HG02852 (cell line): ENCODE measurements around the gene TCF12.

Experiments used
- ATAC-seq: cut with Tn5 transposase; IDR thresholded peaks from one replicate; pipeline ENCODE4 v1.9.1; 2021; ENCODE audit warnings: mild to moderate bottlenecking, moderate library complexity; ENCODE audit not compliant: unreplicated experiment

The TCF12 gene

DNA sequence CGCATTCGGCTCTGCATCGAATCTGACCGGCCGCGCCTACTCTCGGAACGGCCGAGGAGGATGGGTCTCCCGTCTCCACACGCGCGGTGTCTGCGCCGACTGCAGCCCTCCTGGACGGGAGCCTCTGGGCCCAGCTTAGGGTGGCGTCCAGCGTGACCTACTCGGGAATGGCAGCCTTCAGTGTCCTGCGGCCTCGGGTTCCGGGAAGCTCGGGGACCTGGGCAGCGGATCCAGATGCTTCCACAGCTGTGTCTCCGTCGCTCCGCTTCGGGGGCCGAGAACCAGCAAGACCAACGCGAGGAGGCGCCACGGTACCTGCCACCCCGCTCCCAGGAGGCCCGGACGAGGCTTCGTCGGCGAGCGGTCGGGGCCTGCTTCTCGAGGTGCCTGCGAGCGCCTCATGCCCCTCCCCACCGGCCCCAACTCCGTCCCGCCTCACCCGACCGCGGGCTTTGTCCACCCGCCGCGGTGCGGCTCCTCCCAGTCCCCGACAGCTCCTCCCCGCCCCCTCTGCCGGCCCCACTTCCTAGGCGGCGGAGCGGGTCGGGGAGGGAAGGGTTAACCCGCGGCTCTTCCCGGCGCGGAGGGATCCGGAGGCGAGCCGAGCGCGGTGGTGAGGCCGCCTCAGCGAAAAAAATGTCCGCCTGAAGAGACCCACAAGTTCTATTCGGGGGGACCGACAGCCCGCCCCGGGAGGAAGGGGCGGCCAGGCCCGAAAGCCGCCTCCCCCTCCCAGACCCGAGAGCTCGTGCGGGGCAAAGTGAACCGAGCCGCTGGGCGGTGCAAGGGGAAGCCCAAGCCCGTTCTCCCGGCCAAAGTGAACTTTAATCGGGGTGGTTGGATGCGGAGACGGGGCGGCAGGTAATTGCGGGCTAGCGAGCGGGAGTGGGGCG lies at the start of gene TCF12:
Gene TCF12 (plus strand): TSS at position 599 of the 893 bp plus-strand sequence. CDS start 1,270 bp downstream, outside the sequence.
- ATAC-seq: peak; percentile 67

GRCh38 chr15:56869573-56869972 lies 48.9 kb upstream of the TCF12 start:
- ATAC-seq: no peak

- no peak for ATAC-seq
These were observed 47.3 kb upstream of the TCF12 start for GRCh38 chr15:56871185-56871584.

GRCh38 chr15:56871867-56872266 lies 46.6 kb upstream of the TCF12 start:
- ATAC-seq: no peak

- no peak for ATAC-seq
These were observed 41.0 kb upstream of the TCF12 start for GRCh38 chr15:56877255-56877970.

- ATAC-seq: no peak
These were observed 38.9 kb upstream of the TCF12 start for GRCh38 chr15:56879502-56879901.

DNA sequence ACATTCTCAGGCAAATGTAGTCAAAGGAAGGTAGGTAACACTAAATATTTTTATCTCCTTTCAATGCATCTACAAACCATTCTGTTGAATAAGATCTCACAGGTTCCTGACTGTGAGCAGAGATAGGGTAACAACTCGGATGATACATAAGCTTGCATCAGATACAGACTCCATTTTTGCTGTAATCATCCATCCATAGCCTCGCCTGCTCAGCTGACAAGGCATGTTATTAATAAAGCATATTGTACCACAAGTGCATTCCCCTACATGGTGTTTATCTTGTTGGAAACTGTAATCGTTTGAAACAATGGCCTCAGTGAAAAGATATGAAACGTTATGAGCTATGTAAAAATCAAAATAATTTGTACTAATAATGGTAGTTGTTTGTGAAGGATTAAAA lies 35.4 kb upstream of the TCF12 start:
- ATAC-seq: no peak

GRCh38 chr15:56886363-56886931 lies 32.0 kb upstream of the TCF12 start:
- ATAC-seq: no peak

DNA sequence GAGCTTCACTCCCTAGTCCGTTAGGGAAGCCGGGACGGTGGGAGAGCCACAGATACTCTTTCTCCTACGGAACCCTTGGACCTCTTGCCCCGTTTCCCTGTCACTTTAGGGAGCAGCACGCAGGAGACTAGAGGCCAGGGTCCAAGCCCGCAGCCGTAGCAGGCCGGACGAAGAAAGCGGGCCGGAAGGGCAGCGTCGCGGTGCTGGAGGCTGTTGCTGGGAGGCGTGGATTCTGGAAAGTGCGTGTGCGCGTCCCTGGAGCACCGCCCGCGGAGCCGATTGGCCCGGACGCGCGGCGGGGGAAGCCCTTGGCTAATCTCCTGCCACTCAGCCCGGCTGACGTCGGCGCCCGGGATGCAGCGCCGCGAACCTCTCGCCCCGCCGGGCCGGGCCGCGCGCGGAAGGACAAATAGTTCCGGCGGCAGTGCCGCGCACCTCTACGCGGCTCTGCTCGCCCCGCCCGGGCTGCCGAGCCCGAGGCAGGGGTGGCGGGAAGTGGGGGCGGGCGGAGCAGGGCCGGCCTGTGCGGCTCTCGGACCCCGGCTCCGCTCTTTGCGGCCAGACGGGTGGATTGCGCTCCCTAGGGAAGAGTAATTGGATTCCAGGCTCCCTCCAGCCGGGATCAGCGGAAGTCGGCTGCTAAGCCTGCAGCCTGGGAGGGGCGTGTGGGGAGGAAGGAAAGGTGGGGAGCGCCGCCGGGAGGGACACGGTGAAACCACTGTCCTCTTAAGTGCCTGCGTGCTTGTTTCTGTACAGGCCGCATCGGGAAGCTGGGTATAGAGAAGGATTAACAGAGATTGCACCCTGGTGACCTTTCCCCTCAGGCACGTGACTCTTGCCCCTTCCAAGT lies 31.3 kb upstream of the TCF12 start:
- ATAC-seq: peak; percentile 91

- no peak for ATAC-seq
These were observed 30.5 kb upstream of the TCF12 start for GRCh38 chr15:56887782-56888438.

DNA sequence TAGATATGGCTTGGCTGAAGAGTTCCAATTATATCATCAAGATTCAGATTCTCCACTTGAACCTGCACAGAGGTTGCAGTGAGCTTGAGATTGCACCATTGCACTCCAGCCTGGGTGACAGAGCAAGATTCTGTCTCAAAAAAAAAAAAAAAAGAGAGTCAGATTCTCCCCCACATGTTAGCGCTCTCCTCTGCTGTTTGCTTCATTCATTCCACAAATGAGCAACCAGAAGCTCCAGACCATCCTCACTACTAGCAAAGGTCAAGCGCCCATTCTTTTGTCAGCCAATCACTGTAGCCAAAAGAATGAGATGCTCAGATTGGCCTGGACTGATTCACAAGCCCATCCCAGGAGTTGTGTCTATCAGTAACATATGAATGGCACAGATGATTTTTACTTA lies 28.4 kb upstream of the TCF12 start:
- ATAC-seq: no peak

DNA sequence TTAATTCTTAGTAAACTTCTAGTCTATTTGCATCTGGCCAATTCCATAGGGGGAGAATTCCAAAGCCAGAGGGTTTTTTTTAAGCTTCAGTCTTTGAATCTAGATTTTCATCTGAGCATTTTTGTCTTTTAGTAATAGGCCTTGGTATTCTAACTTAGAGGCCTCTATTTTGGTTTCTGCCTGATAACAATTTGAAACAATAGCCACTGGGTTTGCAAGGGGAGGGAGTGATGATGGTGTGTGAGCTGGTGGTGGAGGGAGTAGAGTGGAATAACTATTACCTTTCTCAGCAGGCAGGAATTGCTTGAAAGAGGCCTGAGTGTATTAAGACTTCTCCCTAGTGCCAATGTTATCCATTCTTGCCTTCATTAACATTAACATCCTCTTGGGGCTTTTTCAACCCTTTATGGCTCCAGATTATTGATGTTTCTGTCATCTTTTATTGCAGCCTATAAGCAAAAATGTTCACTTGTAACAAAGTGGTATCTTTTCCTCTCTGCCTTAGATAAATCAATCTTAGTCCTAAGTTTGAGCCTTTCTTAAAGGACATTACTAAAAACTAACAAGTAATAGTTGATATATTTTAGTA lies 26.5 kb upstream of the TCF12 start:
- no peak for ATAC-seq

GRCh38 chr15:56892659-56893363 lies 25.6 kb upstream of the TCF12 start:
- ATAC-seq: no peak

GRCh38 chr15:56893364-56893678 lies 25.1 kb upstream of the TCF12 start:
- no peak for ATAC-seq

- no peak for ATAC-seq
These were observed 23.8 kb upstream of the TCF12 start for GRCh38 chr15:56894601-56895000.

- no peak for ATAC-seq
These were observed 16.5 kb upstream of the TCF12 start for GRCh38 chr15:56901931-56902330.

- no peak for ATAC-seq
These were observed 11.7 kb upstream of the TCF12 start for GRCh38 chr15:56906766-56907165.

- no peak for ATAC-seq
These were observed 7.6 kb upstream of the TCF12 start for GRCh38 chr15:56910801-56911200.

DNA sequence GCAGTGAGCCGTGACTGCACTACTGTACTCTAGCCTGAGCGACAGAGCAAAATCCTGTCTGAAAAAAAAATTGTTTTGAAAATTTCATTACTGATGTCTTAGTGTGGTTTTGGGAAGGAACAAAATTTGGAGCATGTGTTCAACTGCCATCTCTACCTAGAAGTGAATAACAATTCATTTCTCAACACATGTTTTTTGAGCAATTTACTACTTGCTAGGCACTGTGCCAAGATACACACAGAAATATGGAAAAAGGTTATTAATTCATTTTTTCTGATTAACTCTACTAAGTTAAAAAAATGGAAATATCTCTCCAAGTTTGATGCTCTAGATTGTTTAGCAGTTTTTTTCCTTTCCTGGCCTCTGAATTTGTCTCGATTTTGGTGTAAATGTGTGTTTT lies 5.2 kb upstream of the TCF12 start:
- no peak for ATAC-seq

GRCh38 chr15:56913670-56914069 lies 4.8 kb upstream of the TCF12 start:
- no peak for ATAC-seq
